Stimulated activated CD8-positive, alpha-beta memory T cell treated with anti-CD3 and anti-CD28 coated beads, Interleukin-4, amount 100 ng/mL, for 1 hour (primary cell): ENCODE results near the gene TBR1.

ENCODE experiments used
- DNase-seq, 2 donors: peaks; one replicate each; pipeline ENCODE4 v3.0.0-alpha.2; 2020; ENCODE audit warnings: low read depth in 2 of 2, low spot score in 1 of 2

Gene TBR1

GRCh38 chr2:161415987-161416707 lies at the start of gene TBR1:
TBR1 (plus strand) TSS chr2:161416297; CDS start chr2:161416411, 114 bp downstream.
- DNase-seq = no peak

DNA sequence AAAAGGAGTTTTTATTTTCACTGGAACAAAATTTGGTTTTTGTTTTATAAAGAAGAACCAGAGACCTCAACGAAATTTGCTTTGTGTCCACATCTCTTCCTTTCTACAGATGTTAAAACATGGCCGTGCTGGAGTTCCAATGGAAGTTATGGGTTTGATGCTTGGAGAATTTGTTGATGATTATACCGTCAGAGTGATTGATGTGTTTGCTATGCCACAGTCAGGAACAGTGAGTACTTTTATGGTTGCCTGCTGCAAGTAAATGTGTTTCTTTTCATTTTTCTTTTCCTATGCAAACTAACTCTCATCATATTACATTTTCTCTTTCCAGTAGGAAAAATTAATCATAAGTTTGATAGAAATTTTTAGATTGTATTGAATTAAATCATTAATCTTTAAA lies 48.4 kb upstream of the TBR1 start:
- DNase-seq = no peak

DNA sequence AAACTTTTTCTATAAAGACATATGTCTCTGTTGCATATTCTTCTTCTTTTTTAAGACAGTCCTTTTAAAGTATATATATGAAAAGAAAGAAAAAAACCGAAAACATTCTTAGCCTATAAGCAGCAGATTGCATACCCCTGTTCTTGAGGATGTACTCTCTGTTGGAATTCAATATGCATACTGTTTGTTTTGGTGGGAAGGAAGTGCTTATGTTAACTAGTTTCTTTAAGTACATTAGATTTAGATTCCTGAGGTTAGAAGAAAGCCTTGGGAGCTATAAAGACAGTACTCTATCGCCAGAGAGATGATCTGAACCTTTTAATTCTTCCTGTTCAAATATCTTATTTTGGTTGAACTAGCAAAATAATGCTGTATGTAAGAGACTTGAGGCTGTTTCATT lies 46.8 kb upstream of the TBR1 start:
- DNase-seq = no peak

GRCh38 chr2:161370981-161371380 lies 45.1 kb upstream of the TBR1 start:
- DNase-seq = no peak

- DNase-seq = no peak
Measured at GRCh38 chr2:161371869-161372268, 44.2 kb upstream of the TBR1 start.

DNA sequence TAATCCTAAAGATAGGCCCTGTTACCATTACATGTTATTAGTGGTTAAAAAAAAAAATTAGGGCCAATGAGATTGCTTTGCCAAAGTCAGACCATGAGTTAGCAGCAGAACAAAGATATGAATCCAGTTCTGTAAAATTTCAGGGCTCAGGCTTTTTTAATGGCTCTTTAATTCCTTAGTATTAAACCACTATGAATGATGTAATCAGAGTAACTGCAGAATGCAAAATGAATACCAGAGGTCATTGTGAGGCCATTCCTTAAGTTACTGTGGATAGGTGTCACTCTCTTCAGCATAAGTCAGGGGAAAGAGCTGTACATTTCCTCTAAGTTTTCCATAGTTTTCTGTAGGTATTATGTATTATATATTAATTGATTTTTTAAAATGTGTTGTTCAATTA lies 42.2 kb upstream of the TBR1 start:
- no peak for DNase-seq

DNA sequence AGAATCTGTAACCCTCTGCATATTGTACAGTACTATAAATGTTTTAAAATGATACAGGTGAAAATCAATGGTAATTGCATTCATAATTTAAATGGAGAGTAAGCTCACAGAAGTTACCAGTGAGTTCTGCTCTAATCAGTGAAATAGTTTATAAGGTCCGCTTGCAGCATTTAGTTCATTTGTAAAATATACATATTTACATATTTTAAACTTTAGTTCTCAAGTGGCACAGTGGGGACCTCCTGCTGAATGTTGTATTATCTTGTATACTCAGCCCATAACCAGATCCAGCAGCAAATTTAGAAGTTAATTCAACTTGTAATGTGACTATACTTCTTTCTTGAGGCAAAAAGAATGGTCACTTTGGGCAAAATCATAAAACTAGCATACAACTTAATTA lies 41.7 kb upstream of the TBR1 start:
- DNase-seq = no peak

DNA sequence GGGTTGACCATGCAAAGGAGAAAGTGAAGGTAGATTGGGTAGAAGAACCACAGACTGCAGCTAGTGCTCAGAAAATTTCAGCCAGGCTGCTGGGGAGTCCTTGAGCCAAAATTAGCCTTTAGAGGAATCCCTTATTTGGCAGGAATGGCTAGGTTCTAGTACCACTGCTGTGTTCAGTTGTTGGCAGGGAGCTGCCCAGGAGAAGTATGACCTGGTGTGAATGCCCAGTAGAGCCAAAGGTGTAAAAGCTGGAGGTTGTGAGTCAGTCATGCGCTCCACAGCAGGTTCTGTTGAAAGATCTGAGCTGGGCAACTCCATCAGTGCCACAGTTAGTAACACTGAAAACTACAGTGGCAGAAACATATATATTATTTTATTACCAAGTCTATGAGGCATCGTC lies 36.4 kb upstream of the TBR1 start:
- no peak for DNase-seq

GRCh38 chr2:161381546-161381945 lies 34.6 kb upstream of the TBR1 start:
- no peak for DNase-seq

DNA sequence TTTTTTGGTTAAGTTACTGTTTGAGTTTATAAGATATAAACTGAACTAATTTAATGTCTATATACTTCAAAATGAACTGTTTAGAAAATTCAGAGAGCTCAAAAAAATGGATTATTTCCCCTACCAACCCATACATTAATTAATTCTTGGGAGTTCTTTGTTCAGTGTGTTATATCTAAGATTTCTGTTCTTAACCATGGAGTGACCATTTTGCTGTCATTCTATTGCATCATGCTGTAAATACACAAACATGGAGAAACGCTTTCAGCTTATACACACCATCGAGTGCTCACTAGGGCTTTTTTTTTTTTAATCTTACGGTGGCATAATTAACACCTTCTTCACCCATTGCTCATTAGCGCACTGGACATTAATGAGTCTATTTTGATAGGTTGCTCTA lies 33.4 kb upstream of the TBR1 start:
- no peak for DNase-seq

- no peak for DNase-seq
Measured at GRCh38 chr2:161384864-161385263, 31.2 kb upstream of the TBR1 start.

DNA sequence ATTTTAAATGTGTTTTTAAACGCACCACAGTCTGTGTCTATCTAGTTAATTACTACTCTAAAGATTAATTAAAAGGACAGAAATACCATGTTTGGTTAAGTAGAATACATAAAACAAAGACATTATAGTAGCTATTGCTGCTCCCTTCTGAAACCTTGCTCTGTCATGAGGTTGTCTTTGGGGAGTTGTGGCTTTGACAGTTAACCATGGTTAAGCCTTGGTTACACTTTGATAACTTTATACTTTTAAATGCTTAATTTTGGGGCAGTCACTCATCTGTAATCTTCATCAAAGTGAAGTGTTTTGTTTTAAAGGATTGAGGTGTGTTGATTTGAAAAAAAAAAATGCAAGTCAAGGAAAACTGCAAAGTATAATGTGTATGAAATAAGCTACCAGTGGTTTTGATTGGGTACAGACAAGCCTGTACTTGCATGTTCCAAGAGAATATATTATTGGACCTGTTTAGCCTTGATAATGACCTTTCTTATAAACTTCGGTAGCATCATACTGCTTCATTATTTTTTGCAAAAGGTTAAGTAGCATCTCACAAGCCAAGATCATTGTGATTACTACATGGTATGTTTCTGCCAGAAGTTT lies 29.8 kb upstream of the TBR1 start:
- DNase-seq = no peak

GRCh38 chr2:161388146-161388779 lies 27.8 kb upstream of the TBR1 start:
- no peak for DNase-seq

- DNase-seq = no peak
Measured at GRCh38 chr2:161391737-161392506, 24.2 kb upstream of the TBR1 start.

DNA sequence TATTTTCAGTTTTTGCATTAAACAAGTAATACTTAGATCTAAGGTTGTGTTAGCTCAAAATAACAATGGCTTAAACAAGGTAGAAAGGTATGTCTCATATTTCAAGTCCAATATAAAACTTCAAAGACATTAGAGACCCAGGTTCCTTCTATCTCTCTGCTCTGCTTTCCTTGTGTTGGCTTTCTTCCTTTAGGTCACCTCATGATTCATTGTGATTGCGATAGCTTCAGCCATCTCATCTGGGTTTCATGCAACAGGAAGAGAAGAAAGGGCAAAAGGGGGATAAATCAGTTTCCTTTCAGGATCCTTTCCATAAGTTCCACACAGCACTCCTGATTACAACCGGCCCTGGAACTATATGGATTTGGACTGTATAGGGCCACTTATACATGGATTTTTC lies 16.0 kb upstream of the TBR1 start:
- DNase-seq = no peak

GRCh38 chr2:161402297-161402696 lies 13.8 kb upstream of the TBR1 start:
- DNase-seq = no peak

DNA sequence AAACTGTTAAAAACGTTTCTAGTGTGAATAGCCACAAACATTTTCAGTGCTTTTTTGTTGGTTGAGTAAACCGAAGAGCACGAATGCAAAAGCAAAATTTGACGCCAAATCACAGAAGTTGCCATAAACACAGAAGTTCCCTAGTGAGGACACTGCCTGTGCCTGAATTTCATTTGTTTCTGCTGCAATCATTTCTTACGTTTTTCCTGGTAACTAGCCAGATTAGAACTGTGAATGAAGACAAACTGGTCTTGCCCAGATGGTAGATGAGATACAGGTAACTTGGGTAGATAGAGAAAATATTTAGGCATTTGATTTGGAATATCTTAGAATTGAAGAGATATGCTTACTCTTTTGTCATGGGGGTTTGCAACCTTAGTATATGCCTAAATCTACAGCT lies 9.8 kb upstream of the TBR1 start:
- no peak for DNase-seq

GRCh38 chr2:161407597-161407996 lies 8.5 kb upstream of the TBR1 start:
- DNase-seq = no peak

DNA sequence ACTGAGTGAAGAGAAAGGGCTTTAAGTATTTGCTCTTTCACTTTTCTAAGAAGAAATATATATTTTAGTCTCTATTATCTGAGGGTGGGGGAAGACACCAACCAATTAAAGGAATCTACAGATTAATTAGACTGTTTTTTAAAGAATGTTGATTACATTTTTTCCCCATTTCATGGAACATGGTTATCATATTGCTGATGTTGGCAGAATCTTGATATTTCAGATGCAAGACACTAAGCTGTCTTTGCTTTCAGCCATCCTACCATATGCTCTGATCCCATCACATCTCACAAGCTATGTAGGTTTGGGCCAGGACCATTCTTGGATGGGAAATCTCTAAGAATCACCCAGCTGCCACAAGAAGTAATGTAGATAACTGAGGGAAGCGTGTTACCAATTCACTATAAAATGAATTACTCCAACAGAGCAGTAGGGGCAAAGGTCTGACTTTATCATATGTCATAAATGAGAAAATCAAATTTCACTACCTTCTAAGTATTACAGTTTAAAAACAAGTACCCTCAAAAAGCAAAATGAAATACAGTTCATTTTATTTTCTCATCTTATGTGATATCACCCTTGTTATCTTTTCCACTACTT lies 6.7 kb upstream of the TBR1 start:
- DNase-seq = no peak

DNA sequence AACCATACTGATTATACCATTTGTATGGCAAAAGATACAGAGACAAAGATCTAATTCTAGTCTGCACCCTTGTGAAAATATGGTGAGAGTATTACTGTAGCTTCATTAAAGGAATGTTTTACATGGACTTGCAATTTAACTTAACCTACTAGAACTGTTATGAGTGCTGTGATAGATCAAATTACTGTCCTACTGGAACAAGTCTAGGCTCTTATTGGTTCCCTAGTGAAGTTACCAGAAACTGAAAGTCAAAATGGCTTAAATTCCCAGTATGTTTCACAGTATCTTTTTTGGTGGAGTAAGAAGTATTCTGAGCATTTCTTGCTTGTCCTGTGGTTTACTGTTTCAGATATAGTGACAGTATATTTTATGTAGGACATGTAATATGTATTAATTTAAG lies 3.8 kb upstream of the TBR1 start:
- DNase-seq = no peak
